ENCODE data around the gene PEA15.

PEA15 gene

GRCh38 chr1:160205242-160206035 lies at the start of gene PEA15:
Gene PEA15, plus strand, starts transcription at chr1:160205384. Its CDS starts 6,161 bp downstream, at chr1:160211545.
- DNase-seq (ENCODE audit: low read depth, low spot score) = no peak

- no peak for DNase-seq (ENCODE audit: low read depth, low spot score)
Observed at GRCh38 chr1:160156361-160156760, 48.8 kb upstream of the PEA15 start.

- DNase-seq (ENCODE audit: low read depth, low spot score) = no peak
Observed at GRCh38 chr1:160157174-160157573, 48.0 kb upstream of the PEA15 start.

- DNase-seq (ENCODE audit: low read depth, low spot score) = no peak
Observed at GRCh38 chr1:160158031-160158430, 47.2 kb upstream of the PEA15 start.

GRCh38 chr1:160158534-160158933 lies 46.6 kb upstream of the PEA15 start:
- no peak for DNase-seq (ENCODE audit: low read depth, low spot score)

GRCh38 chr1:160159846-160160245 lies 45.3 kb upstream of the PEA15 start:
- DNase-seq (ENCODE audit: low read depth, low spot score) = no peak

- DNase-seq (ENCODE audit: low read depth, low spot score) = no peak
Observed at GRCh38 chr1:160161965-160162705, 43.0 kb upstream of the PEA15 start.

GRCh38 chr1:160162931-160163330 lies 42.3 kb upstream of the PEA15 start:
- DNase-seq (ENCODE audit: low read depth, low spot score) = no peak

- no peak for DNase-seq (ENCODE audit: low read depth, low spot score)
Observed at GRCh38 chr1:160163615-160164014, 41.6 kb upstream of the PEA15 start.

GRCh38 chr1:160164121-160164520 lies 41.1 kb upstream of the PEA15 start:
- no peak for DNase-seq (ENCODE audit: low read depth, low spot score)

GRCh38 chr1:160166166-160166868 lies 38.9 kb upstream of the PEA15 start:
- no peak for DNase-seq (ENCODE audit: low read depth, low spot score)

GRCh38 chr1:160167056-160167455 lies 38.1 kb upstream of the PEA15 start:
- no peak for DNase-seq (ENCODE audit: low read depth, low spot score)

GRCh38 chr1:160167580-160167979 lies 37.6 kb upstream of the PEA15 start:
- no peak for DNase-seq (ENCODE audit: low read depth, low spot score)

GRCh38 chr1:160168016-160168415 lies 37.2 kb upstream of the PEA15 start:
- no peak for DNase-seq (ENCODE audit: low read depth, low spot score)

GRCh38 chr1:160168609-160169369 lies 36.4 kb upstream of the PEA15 start:
- no peak for DNase-seq (ENCODE audit: low read depth, low spot score)

- DNase-seq (ENCODE audit: low read depth, low spot score) = peak; percentile 78
Observed at GRCh38 chr1:160169553-160170399, 35.4 kb upstream of the PEA15 start.

- DNase-seq (ENCODE audit: low read depth, low spot score) = no peak
Observed at GRCh38 chr1:160171354-160171753, 33.8 kb upstream of the PEA15 start.

GRCh38 chr1:160171980-160172379 lies 33.2 kb upstream of the PEA15 start:
- DNase-seq (ENCODE audit: low read depth, low spot score) = no peak

GRCh38 chr1:160177231-160177630 lies 28.0 kb upstream of the PEA15 start:
- no peak for DNase-seq (ENCODE audit: low read depth, low spot score)

GRCh38 chr1:160177667-160178066 lies 27.5 kb upstream of the PEA15 start:
- no peak for DNase-seq (ENCODE audit: low read depth, low spot score)

- DNase-seq (ENCODE audit: low read depth, low spot score) = no peak
Observed at GRCh38 chr1:160178731-160179130, 26.5 kb upstream of the PEA15 start.
